ENCODE data around the gene COL5A1. TPM values are rescaled to one million over a fixed set of nuclear protein-coding genes. Genes with fewer than 3 reads are reported as not detected.

The COL5A1 gene
- total RNA-seq, 1 donor, result 188 TPM

DNA sequence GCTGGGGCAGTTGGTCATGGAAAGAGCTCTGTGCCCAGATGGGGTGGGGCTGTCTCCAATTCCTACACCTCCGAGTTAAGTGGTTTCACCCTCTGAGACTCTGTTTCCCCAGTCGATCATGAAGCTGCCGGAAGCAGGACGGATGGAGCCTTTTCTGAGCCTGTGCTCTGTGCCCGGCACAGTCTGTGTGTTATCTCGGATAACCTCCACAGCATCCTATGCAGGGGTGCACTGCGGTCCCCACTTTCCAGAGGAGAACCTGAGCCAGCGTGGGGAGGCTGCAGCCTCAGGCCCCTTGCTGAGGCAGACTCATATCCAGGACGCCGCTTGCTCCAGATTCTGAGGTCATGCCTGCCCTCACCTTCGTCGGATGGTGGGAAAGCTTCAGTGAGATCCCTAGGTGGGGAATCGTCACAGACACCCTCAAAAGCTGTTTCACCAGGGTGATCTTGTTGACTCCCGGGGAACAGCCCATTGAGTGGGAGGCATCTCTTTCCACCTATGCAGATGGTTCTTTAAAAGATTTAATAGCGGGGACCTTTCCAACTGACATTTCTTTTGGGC lies 6.9 kb upstream of the COL5A1 start:
- TF ChIP-seq, protein P1, sequence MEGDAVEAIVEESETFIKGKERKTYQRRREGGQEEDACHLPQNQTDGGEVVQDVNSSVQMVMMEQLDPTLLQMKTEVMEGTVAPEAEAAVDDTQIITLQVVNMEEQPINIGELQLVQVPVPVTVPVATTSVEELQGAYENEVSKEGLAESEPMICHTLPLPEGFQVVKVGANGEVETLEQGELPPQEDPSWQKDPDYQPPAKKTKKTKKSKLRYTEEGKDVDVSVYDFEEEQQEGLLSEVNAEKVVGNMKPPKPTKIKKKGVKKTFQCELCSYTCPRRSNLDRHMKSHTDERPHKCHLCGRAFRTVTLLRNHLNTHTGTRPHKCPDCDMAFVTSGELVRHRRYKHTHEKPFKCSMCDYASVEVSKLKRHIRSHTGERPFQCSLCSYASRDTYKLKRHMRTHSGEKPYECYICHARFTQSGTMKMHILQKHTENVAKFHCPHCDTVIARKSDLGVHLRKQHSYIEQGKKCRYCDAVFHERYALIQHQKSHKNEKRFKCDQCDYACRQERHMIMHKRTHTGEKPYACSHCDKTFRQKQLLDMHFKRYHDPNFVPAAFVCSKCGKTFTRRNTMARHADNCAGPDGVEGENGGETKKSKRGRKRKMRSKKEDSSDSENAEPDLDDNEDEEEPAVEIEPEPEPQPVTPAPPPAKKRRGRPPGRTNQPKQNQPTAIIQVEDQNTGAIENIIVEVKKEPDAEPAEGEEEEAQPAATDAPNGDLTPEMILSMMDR (IDR thresholded peaks at IDR 0.05; ENCODE audit: insufficient read depth, low read length), result no peak
- DNase-seq (ENCODE audit: low read depth), result no peak
- no peak overlapping the region for H3K4me3 ChIP-seq (ENCODE audit: low read depth, low read length)

DNA sequence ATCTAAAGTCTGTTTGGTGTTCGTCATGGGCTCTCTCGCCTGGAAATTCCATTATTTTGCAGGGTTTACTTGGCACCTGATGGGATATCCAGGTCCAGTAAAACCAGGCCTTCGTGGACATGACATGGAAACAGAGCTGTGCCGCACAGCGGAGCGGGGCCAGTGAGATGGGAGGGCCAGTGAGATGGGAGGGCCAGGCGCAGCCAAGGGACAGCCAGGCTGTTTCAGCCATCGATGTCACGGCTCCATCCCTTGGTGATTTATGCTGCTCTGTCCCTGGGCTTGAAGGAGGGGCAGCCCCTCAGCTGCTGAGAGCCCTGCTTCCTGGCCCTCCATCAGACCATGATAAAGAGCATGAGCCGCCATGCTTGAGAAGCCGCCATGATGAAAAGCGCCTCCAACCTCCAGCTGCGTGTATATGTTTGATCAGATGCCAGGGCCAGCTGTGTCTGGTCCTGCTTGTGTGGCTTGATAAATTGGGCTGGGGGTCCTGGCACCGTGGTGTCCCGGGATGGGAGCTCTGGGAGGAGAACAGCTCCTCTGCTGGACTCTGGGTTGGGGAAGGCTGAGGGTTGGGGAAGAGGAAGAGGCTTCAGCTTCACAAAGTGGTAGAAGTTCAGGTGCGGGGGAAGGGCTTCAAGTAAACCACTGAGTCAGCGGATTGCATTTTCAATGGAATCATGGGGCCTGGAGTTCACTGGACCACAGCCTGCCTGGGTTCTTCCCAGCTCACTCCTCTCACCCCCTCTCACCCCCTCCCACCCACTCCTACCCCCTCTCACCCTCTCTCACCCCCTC lies 6.1 kb upstream of the COL5A1 start:
- H3K4me3 ChIP-seq (ENCODE audit: low read depth, low read length), result no peak overlapping the region
- TF ChIP-seq, protein P1 (IDR thresholded peaks at IDR 0.05; ENCODE audit: insufficient read depth, low read length), result no peak
- no peak for DNase-seq (ENCODE audit: low read depth)

DNA sequence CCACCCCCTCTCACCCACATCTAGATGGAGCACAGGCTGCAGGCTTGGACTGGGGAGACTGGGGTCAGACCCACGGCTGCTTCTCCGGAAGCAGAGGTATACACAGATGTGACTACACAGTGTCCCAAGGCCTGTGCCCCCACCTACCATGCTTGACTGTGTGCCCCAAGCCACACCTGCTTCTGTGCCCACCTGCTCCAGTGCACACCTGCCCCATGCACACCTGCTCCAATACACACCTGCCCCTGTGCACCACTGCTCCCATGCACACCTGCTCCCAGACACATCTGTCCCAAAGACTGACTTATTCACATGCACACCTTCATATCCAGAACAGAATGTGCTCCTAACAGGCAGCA lies 5.5 kb upstream of the COL5A1 start:
- TF ChIP-seq, protein P1 (IDR thresholded peaks at IDR 0.05; ENCODE audit: insufficient read depth, low read length), result no peak
- no peak for DNase-seq (ENCODE audit: low read depth)

DNA sequence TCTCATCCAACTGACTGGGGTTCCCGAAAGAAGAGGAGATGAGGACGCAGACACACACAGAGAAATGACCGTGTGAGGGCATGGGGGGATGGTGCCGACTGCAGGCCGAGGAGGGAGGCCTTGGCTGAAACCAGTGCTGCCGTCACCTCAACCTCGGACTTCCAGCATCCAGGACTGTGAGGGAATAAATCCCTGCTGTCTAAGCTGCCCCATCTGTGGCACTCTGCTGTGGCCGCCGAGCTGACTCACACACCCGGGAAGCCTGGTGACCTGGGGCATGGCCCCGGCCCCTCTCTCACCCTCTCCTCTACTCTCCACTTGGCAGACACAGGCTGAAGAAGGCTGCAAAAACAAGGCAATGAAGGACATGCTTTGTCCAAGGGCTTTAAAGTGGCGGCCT lies 4.4 kb upstream of the COL5A1 start:
- TF ChIP-seq, protein P1 (IDR thresholded peaks at IDR 0.05; ENCODE audit: insufficient read depth, low read length), result no peak
- DNase-seq (ENCODE audit: low read depth), result no peak
- H3K4me3 ChIP-seq (ENCODE audit: low read depth, low read length), result no peak overlapping the region

More for the DNA sequence above, 5.5 kb upstream of the COL5A1 start:
- no peak overlapping the region for H3K4me3 ChIP-seq (ENCODE audit: low read depth, low read length)

DNA sequence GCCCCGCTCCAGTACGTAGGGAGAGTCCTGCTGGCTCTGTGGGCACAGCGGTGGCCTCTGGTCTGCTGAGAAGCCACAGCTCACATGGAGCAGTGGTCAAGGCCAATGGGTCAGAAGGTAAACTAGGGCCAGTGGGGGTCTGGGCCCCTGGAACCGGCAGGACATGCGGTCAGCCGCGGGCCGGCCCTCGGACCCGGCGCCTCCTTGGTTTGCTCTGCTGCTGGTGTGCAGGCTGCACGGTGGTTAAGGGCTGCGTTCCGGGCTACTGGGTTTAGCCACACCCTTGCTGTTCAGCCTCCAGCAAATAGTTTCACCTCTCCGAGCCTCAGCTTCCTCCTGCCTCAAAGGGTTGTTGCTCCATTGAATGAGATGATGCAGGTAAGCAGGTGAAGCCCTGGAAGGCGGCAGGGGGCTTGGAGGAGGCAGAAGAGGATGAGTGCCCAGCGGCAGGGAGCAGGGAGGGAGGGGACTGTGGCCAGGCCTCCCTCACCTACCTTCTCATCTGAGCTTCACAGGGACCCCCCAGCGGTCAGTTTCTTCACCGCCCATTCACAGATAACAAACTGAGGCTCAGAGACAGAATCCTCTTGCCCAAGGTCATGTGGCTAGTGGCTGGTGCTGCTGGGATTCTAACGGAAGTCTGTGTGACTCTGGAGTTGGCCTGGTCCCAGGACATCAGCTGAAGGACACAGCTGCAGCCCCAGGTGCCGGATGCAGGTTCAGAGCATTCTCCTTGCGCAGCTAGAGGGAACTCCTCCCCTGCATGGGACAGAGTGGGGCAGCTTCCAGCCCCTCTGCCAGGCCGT lies 3.7 kb upstream of the COL5A1 start:
- no peak overlapping the region for H3K4me3 ChIP-seq (ENCODE audit: low read depth, low read length)
- TF ChIP-seq, protein P1 (IDR thresholded peaks at IDR 0.05; ENCODE audit: insufficient read depth, low read length), result no peak
- DNase-seq (ENCODE audit: low read depth), result no peak

DNA sequence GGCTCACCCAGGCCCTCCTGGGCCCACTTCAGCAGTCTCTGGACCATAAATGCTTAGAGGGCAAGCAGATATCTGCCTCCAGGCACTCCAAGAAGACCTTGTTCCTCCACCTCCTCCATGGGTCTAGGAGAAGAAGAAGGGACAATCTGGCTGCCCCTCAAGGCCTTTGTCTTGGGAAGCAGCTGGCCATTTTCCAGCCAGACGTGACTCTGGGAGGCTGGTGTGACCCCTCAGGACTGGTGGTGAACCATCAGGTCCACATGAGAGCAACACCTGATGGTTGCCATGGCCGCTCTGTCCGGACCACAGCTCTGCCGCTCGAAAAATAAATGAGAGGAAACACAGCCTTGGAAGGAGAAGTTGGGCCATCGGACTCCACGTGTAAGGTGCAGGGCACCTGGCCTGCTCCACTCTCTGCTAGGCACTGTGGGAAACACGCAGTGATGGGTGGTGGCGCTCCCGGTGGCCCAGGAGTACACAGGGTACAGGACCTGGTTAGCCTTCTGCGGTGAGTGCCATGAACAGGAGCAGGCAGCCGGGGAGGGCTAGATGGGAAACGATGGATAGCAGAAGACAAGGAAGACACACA lies 3.0 kb upstream of the COL5A1 start:
- TF ChIP-seq, protein P1 (IDR thresholded peaks at IDR 0.05; ENCODE audit: insufficient read depth, low read length), result no peak
- H3K4me3 ChIP-seq (ENCODE audit: low read depth, low read length), result no peak overlapping the region
- no peak for DNase-seq (ENCODE audit: low read depth)
